OCI-LY3 (cell line): ENCODE measurements around the gene CIAO2B.

Source experiments
- H2AFZ ChIP-seq: fragments of 200-600, 300-600 bp; shearing (Covaris generic); 2 replicates; pipeline ENCODE4 v1.6.0; 2014; ENCODE audit warnings: antibody characterized with exemption, low read depth, low read length
- H3K27ac ChIP-seq: fragments of 200-600, 300-600 bp; sonication (generic); 2 replicates; pipeline ENCODE4 v1.5.1; 2014; ENCODE audit warnings: mild to moderate bottlenecking, low read length, moderate library complexity, mixed read lengths
- H3K27me3 ChIP-seq: fragments of 200-600, 300-600 bp; sonication (generic); 2 replicates; pipeline ENCODE4 v1.6.1; 2014; ENCODE audit warnings: low read depth, low read length, mixed read lengths
- H3K36me3 ChIP-seq: fragments of 200-600, 300-600 bp; sonication (generic); replicated peaks from 2 replicates; pipeline ENCODE3; 2014; ENCODE audit warnings: low read depth, low read length, mixed read lengths
- H3K4me1 ChIP-seq: fragments of 300-600, 200-600 bp; sonication (generic); 2 replicates; pipeline ENCODE4 v1.6.1; 2014; ENCODE audit warnings: low read length, mixed read lengths
- H3K4me2 ChIP-seq: fragments of 200-600, 300-600 bp; sonication (generic); 2 replicates; pipeline ENCODE4 v1.6.1; 2014; ENCODE audit warnings: low read length, mixed read lengths
- H3K4me3 ChIP-seq: fragments of 300-600, 200-600 bp; sonication (generic); 2 replicates; pipeline ENCODE4 v1.5.1; 2014; ENCODE audit warnings: antibody characterized with exemption, mild to moderate bottlenecking, low read length, moderate library complexity
- H3K79me2 ChIP-seq: fragments of 300-600, 200-600 bp; shearing (Covaris generic); 2 replicates; pipeline ENCODE4 v1.6.1; 2014; ENCODE audit warnings: mild to moderate bottlenecking, low read length, mixed read lengths
- H3K9ac ChIP-seq: fragments of 300-600, 200-600 bp; shearing (Covaris generic); 2 replicates; pipeline ENCODE4 v1.6.0; 2014; ENCODE audit warnings: mild to moderate bottlenecking, low read length, moderate library complexity
- H3K9me3 ChIP-seq: fragments of 200-600, 300-600 bp; shearing (Covaris generic); 2 replicates; pipeline ENCODE4 v1.6.1; 2014; ENCODE audit warnings: low read length, mixed read lengths; ENCODE audit not compliant: insufficient read depth
- H4K20me1 ChIP-seq: fragments of 200-600, 300-600 bp; sonication (generic); 2 replicates; pipeline ENCODE4 v1.6.1; 2016; ENCODE audit warnings: low read length, mixed read lengths; ENCODE audit not compliant: insufficient read depth
- CTCF ChIP-seq: fragments of 200-600, 300-600 bp; sonication (generic); IDR thresholded peaks from 2 replicates; pipeline ENCODE4 v1.5.1; 2014; ENCODE audit warnings: antibody characterized with exemption, low read length, low read depth
- EZH2phosphoT487 ChIP-seq: fragments of 200-600 bp; shearing (Covaris generic); IDR thresholded peaks from 2 replicates; pipeline ENCODE4 v1.6.1; 2018; ENCODE audit warnings: antibody characterized with exemption, mixed run types, low read depth

CIAO2B gene

GRCh38 chr16:66961914-66962313 is 27.7 kb upstream of the CIAO2B start:
- Histone ChIP-seq H3K27ac (peak overlapping the region; percentile 77), H2AFZ (peak overlapping the region; percentile 67; the same call in 1 of the 2 replicates), H3K4me3 (peak overlapping the region; percentile 89), H3K27me3 (no peaks in the 10 kb centered on the region), H4K20me1 (no peaks in the 10 kb centered on the region), H3K79me2 (peaks cover 17% of the 10 kb centered on the region), H3K36me3 (peaks cover 19% of the 10 kb centered on the region), H3K9me3 (no peaks in the 10 kb centered on the region), H3K4me2 (peak overlapping the region; percentile 93), H3K9ac (peak overlapping the region; percentile 85), H3K4me1 (peaks cover 27% of the 10 kb centered on the region)
- TF ChIP-seq CTCF (no peak), EZH2phosphoT487 (no peak)

- peaks cover 30% of the 10 kb centered on the region for H3K4me1 ChIP-seq
- H3K9me3 ChIP-seq = no peaks in the 10 kb centered on the region
- H3K9ac ChIP-seq = peak within 1 kb of the TSS; percentile 85
- peak within 1 kb of the TSS; percentile 89 for H3K4me3 ChIP-seq
- H2AFZ ChIP-seq = peak within 1 kb of the TSS; percentile 84
- H3K27ac ChIP-seq = peak within 1 kb of the TSS; percentile 77
- peaks cover 18% of the 10 kb centered on the region for H3K36me3 ChIP-seq
- H4K20me1 ChIP-seq = no peaks in the 10 kb centered on the region
- no peak for TF ChIP-seq EZH2phosphoT487
- TF ChIP-seq CTCF = peak; percentile 96
- H3K79me2 ChIP-seq = peaks cover 17% of the 10 kb centered on the region
- H3K4me2 ChIP-seq = peak within 1 kb of the TSS; percentile 93
- no peaks in the 10 kb centered on the region for H3K27me3 ChIP-seq
Observed at GRCh38 chr16:66961065-66961744, 27.0 kb upstream of the CIAO2B start, which contains the start of gene CES3. TSS of gene CES3 (plus strand) at chr16:66961266. CDS start at chr16:66961308, 42 bp downstream.

GRCh38 chr16:66960270-66960669 is 26.1 kb upstream of the CIAO2B start:
- no peak for TF ChIP-seq CTCF
- TF ChIP-seq EZH2phosphoT487 = no peak
- Histone ChIP-seq H3K27me3 (no peaks in the 10 kb centered on the region), H3K36me3 (peaks cover 15% of the 10 kb centered on the region), H3K4me1 (peaks cover 30% of the 10 kb centered on the region), H2AFZ (no peak overlapping the region), H3K27ac (no peak overlapping the region), H3K4me2 (no peak overlapping the region), H4K20me1 (no peaks in the 10 kb centered on the region), H3K79me2 (peaks cover 17% of the 10 kb centered on the region), H3K9me3 (no peaks in the 10 kb centered on the region), H3K4me3 (no peak overlapping the region), H3K9ac (no peak overlapping the region)

GRCh38 chr16:66959704-66960161 is 25.5 kb upstream of the CIAO2B start:
- H3K4me1 ChIP-seq = peaks cover 30% of the 10 kb centered on the region
- no peaks in the 10 kb centered on the region for H3K27me3 ChIP-seq
- H3K9ac ChIP-seq = no peak overlapping the region
- TF ChIP-seq CTCF (no peak), EZH2phosphoT487 (no peak)
- no peaks in the 10 kb centered on the region for H3K9me3 ChIP-seq
- H3K36me3 ChIP-seq = peaks cover 13% of the 10 kb centered on the region
- H2AFZ ChIP-seq = no peak overlapping the region
- H3K4me2 ChIP-seq = no peak overlapping the region
- H3K27ac ChIP-seq = no peak overlapping the region
- no peaks in the 10 kb centered on the region for H4K20me1 ChIP-seq
- H3K4me3 ChIP-seq = no peak overlapping the region
- peaks cover 17% of the 10 kb centered on the region for H3K79me2 ChIP-seq
